Right atrium auricular region (tissue), 2 donors: ENCODE results near the gene GADD45B. TPM values are rescaled to one million over a fixed set of nuclear protein-coding genes. Genes with fewer than 3 reads are reported as not detected.

Experiments
- DNase-seq: peaks from one replicate; pipeline ENCODE4 v3.0.0-alpha.2; 2019; ENCODE audit warnings: low spot score
- H3K27ac ChIP-seq, 2 donors: fragments of 200-600 bp; sonication (generic); 1 replicate in 1 of 2; 2 replicates in 1 of 2; pipeline ENCODE4 v1.5.1; 2016 to 2019
- H3K27me3 ChIP-seq, 2 donors: fragments of 200-600 bp; sonication (generic); one replicate each; pipeline versions ENCODE4 v1.5.1 to v1.6.0; 2017 to 2019
- H3K36me3 ChIP-seq: fragments of 200-600 bp; sonication (generic); one replicate; pipeline ENCODE4 v1.5.1; 2016
- H3K4me1 ChIP-seq, 2 donors: fragments of 200-600 bp; sonication (generic); one replicate each; pipeline versions ENCODE4 v1.5.1 to v1.6.0; 2017 to 2019
- H3K4me3 ChIP-seq, 2 donors: fragments of 200-600 bp; sonication (generic); 1 replicate in 1 of 2; 2 replicates in 1 of 2; pipeline ENCODE4 v1.5.1; 2017 to 2019; ENCODE audit warnings: mild to moderate bottlenecking in 1 of 2, moderate library complexity in 1 of 2
- H3K9me3 ChIP-seq, 2 donors: fragments of 200-600 bp; sonication (generic); one replicate each; pipeline ENCODE4 v1.5.1; 2019
- CTCF ChIP-seq, 2 donors: fragments of 200-600 bp; sonication (generic); IDR thresholded peaks; one replicate each; pipeline ENCODE4 v1.5.1; 2019; ENCODE audit warnings: antibody characterized with exemption in 2 of 2
- total RNA-seq, 2 donors: library from RNA; depleted of rRNA; stranded (reverse); fragments of >200 nt; gene quantifications; one replicate each; pipeline ENCODE4 v1.1.0, GENCODE V29; 2016

GADD45B gene
- total RNA-seq, 2 donors from 2014 or later: 205 to 218 TPM

- Histone ChIP-seq H3K9me3 (no peaks in the 10 kb centered on the region), H3K27me3 (no peaks in the 10 kb centered on the region)
Observed at GRCh38 chr19:2495130-2495641, 19.3 kb downstream of the GADD45B start.

GRCh38 chr19:2495651-2496316 is 19.9 kb downstream of the GADD45B start:
- peak overlapping the region; percentile 88 to 95 for H3K27ac ChIP-seq
- TF ChIP-seq CTCF (IDR thresholded peaks at IDR 0.05): no peak

More at GRCh38 chr19:2495130-2495641, 19.3 kb downstream of the GADD45B start:
- Histone ChIP-seq H3K36me3 (no peaks in the 10 kb centered on the region), H3K4me1 (peaks cover 0 to 45% of the 10 kb centered on the region in 2 donors), H3K4me3 (peak overlapping the region; percentile 31 to 63), H3K27ac (peak overlapping the region; percentile 88 to 95)
- DNase-seq: peak; percentile 88
- TF ChIP-seq CTCF (IDR thresholded peaks at IDR 0.05): no peak

GRCh38 chr19:2497186-2497585 is 21.3 kb downstream of the GADD45B start:
- TF ChIP-seq CTCF (IDR thresholded peaks at IDR 0.05): no peak
- no peaks in the 10 kb centered on the region for H3K27me3 ChIP-seq
- H3K4me1 ChIP-seq: peaks cover 0 to 40% of the 10 kb centered on the region in 2 donors
- H3K36me3 ChIP-seq: no peaks in the 10 kb centered on the region
- no peak overlapping the region for H3K4me3 ChIP-seq
- no peaks in the 10 kb centered on the region for H3K9me3 ChIP-seq
- peak overlapping the region; percentile 88 to 95 for H3K27ac ChIP-seq
- no peak for DNase-seq

More at GRCh38 chr19:2495651-2496316, 19.9 kb downstream of the GADD45B start:
- H3K4me3 ChIP-seq: peak overlapping the region; percentile 31 to 63
- H3K4me1 ChIP-seq: peaks cover 0 to 48% of the 10 kb centered on the region in 2 donors
- no peaks in the 10 kb centered on the region for H3K36me3 ChIP-seq
- no peak for DNase-seq
- H3K27me3 ChIP-seq: no peaks in the 10 kb centered on the region
- no peaks in the 10 kb centered on the region for H3K9me3 ChIP-seq

- Histone ChIP-seq H3K9me3 (no peaks in the 10 kb centered on the region), H3K36me3 (no peaks in the 10 kb centered on the region), H3K4me3 (no peak overlapping the region), H3K4me1 (peaks cover 0 to 29% of the 10 kb centered on the region in 2 donors), H3K27ac (peak overlapping the region; percentile 53 to 77), H3K27me3 (no peaks in the 10 kb centered on the region)
- DNase-seq: no peak
- TF ChIP-seq CTCF (IDR thresholded peaks at IDR 0.05): no peak
Observed at GRCh38 chr19:2500156-2500555, 24.2 kb downstream of the GADD45B start.

GRCh38 chr19:2500841-2501261 is 24.9 kb downstream of the GADD45B start:
- DNase-seq: no peak
- peak overlapping the region; percentile 53 to 77 for H3K27ac ChIP-seq
- H3K4me3 ChIP-seq: no peak overlapping the region
- no peaks in the 10 kb centered on the region for H3K9me3 ChIP-seq
- TF ChIP-seq CTCF (IDR thresholded peaks at IDR 0.05): no peak
- peaks cover 0 to 22% of the 10 kb centered on the region in 2 donors for H3K4me1 ChIP-seq
- H3K27me3 ChIP-seq: no peaks in the 10 kb centered on the region
- no peaks in the 10 kb centered on the region for H3K36me3 ChIP-seq
